HepG2 (cell line): Measurements from ENCODE around the gene SH3PXD2A.

ENCODE experiments used
- CCAR2 ChIP-seq: fragments of 200-400 bp; formaldehyde crosslinking; optimal IDR thresholded peaks from 2 replicates; pipeline ENCODE3; 2018; ENCODE audit warnings: low read depth, mild to moderate bottlenecking, low read length, moderate library complexity
- ERF ChIP-seq: IDR thresholded peaks from 2 replicates; pipeline ENCODE4 v1.6.1; 2018; ENCODE audit warnings: missing biosample characterization, missing genetic modification reagents
- EZH2 ChIP-seq: conservative IDR thresholded peaks from 2 replicates; pipeline ENCODE4 v1.6.1; 2012; ENCODE audit warnings: mild to moderate bottlenecking, low read depth, low read length, moderate library complexity
- FOXP1 ChIP-seq, 2 experiments: fragments of 450-650 bp in 1 of 2; IDR thresholded peaks; 2 replicates each; pipeline ENCODE4 v1.6.1; 2017 to 2018; ENCODE audit warnings: antibody characterized with exemption in 1 of 2
- NBN ChIP-seq: fragments of 450-650 bp; conservative IDR thresholded peaks from 2 replicates; pipeline ENCODE4 v1.6.1; 2017
- NFYB ChIP-seq: sonication (generic); formaldehyde crosslinking; IDR thresholded peaks from 2 replicates; pipeline ENCODE4 v1.4.0; 2020; ENCODE audit warnings: missing genetic modification reagents
- POLR2AphosphoS5 ChIP-seq: IDR thresholded peaks from 2 replicates; pipeline ENCODE4 v1.6.1; 2012; ENCODE audit warnings: low read depth, low read length
- TF ChIP-seq, protein P1 (sequence below): sonication (generic); formaldehyde crosslinking; IDR thresholded peaks from 2 replicates; pipeline ENCODE4 v1.8.0; 2022; ENCODE audit warnings: mild to moderate bottlenecking, missing genetic modification reagents; ENCODE audit not compliant: insufficient replicate concordance
- TF ChIP-seq, protein P2 (sequence below): sonication (generic); formaldehyde crosslinking; IDR thresholded peaks from 2 replicates; pipeline ENCODE4 v1.5.0; 2020; ENCODE audit warnings: mild to moderate bottlenecking, missing genetic modification reagents, moderate library complexity
- TF ChIP-seq, protein P3 (sequence below): IDR thresholded peaks from 2 replicates; pipeline ENCODE4 v1.6.1; 2018; ENCODE audit warnings: missing genetic modification reagents
- TF ChIP-seq, protein P4 (sequence below): sonication (generic); formaldehyde crosslinking; IDR thresholded peaks from 2 replicates; pipeline ENCODE4 v1.4.0; 2020; ENCODE audit warnings: mild to moderate bottlenecking, low read depth, missing genetic modification reagents

DNA sequence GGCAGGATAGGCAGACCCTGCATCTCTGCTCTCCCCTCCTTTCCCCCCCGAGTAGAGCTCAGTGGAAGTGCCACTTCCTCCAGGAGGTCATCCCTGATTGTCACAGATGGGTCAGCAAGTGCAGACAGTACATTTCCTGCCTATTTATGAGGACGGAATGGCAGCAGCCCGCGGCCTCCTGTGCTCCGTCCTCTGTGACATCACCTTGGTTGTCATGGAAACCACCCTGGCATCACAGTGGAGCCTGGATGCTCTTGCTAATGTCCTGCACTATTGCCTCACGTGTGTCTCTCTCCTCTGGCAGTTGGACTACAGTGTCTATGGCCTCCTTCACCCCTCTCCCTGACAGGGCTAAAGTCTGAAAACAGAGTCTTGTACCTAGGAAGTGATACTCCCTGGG is 148.6 kb downstream of the SH3PXD2A start:
- no peak for TF ChIP-seq NBN
- TF ChIP-seq NFYB (CRISPR knock-in tag) = no peak
- TF ChIP-seq, protein P1, sequence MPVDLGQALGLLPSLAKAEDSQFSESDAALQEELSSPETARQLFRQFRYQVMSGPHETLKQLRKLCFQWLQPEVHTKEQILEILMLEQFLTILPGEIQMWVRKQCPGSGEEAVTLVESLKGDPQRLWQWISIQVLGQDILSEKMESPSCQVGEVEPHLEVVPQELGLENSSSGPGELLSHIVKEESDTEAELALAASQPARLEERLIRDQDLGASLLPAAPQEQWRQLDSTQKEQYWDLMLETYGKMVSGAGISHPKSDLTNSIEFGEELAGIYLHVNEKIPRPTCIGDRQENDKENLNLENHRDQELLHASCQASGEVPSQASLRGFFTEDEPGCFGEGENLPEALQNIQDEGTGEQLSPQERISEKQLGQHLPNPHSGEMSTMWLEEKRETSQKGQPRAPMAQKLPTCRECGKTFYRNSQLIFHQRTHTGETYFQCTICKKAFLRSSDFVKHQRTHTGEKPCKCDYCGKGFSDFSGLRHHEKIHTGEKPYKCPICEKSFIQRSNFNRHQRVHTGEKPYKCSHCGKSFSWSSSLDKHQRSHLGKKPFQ = no peak
- no peak for TF ChIP-seq CCAR2
- no peak for TF ChIP-seq EZH2
- TF ChIP-seq FOXP1 (IDR thresholded peaks at IDR 0.05) = no peak
- no peak for TF ChIP-seq FOXP1 (CRISPR knock-in tag; IDR thresholded peaks at IDR 0.05)
- no peak for TF ChIP-seq ERF (CRISPR knock-in tag)
- TF ChIP-seq, protein P2, sequence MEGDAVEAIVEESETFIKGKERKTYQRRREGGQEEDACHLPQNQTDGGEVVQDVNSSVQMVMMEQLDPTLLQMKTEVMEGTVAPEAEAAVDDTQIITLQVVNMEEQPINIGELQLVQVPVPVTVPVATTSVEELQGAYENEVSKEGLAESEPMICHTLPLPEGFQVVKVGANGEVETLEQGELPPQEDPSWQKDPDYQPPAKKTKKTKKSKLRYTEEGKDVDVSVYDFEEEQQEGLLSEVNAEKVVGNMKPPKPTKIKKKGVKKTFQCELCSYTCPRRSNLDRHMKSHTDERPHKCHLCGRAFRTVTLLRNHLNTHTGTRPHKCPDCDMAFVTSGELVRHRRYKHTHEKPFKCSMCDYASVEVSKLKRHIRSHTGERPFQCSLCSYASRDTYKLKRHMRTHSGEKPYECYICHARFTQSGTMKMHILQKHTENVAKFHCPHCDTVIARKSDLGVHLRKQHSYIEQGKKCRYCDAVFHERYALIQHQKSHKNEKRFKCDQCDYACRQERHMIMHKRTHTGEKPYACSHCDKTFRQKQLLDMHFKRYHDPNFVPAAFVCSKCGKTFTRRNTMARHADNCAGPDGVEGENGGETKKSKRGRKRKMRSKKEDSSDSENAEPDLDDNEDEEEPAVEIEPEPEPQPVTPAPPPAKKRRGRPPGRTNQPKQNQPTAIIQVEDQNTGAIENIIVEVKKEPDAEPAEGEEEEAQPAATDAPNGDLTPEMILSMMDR = no peak
- no peak for TF ChIP-seq POLR2AphosphoS5
- TF ChIP-seq, protein P3, sequence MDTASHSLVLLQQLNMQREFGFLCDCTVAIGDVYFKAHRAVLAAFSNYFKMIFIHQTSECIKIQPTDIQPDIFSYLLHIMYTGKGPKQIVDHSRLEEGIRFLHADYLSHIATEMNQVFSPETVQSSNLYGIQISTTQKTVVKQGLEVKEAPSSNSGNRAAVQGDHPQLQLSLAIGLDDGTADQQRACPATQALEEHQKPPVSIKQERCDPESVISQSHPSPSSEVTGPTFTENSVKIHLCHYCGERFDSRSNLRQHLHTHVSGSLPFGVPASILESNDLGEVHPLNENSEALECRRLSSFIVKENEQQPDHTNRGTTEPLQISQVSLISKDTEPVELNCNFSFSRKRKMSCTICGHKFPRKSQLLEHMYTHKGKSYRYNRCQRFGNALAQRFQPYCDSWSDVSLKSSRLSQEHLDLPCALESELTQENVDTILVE = no peak
- TF ChIP-seq, protein P4, sequence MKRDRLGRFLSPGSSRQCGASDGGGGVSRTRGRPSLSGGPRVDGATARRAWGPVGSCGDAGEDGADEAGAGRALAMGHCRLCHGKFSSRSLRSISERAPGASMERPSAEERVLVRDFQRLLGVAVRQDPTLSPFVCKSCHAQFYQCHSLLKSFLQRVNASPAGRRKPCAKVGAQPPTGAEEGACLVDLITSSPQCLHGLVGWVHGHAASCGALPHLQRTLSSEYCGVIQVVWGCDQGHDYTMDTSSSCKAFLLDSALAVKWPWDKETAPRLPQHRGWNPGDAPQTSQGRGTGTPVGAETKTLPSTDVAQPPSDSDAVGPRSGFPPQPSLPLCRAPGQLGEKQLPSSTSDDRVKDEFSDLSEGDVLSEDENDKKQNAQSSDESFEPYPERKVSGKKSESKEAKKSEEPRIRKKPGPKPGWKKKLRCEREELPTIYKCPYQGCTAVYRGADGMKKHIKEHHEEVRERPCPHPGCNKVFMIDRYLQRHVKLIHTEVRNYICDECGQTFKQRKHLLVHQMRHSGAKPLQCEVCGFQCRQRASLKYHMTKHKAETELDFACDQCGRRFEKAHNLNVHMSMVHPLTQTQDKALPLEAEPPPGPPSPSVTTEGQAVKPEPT = no peak
